Ureter (tissue), 1 donor: ENCODE measurements around the gene IVNS1ABP. TPM values are rescaled to one million over a fixed set of nuclear protein-coding genes. Genes with fewer than 3 reads are reported as not detected.
A peak's percentile ranks its signal among the peaks of the same experiment; 100 is the strongest.
"Not testable (repeated sequence)": the region's sequence is repeated elsewhere in the genome, so short reads cannot be mapped to it uniquely, and the experiment has no call there.

Experiments
- DNase-seq: peaks from one replicate; pipeline ENCODE4 v3.0.0-alpha.2; 2020; ENCODE audit warnings: low spot score
- total RNA-seq: library from RNA; stranded (reverse); gene quantifications from one replicate; pipeline ENCODE4 v1.2.4, GENCODE V29; 2023
- donor health status: DM: yes; HTN: yes; CAD: no.

The IVNS1ABP gene
- total RNA-seq, 1 donor from 2014 or later: 73.6 TPM

- no peak for DNase-seq
Observed at GRCh38 chr1:185328255-185328654, 11.2 kb upstream of the IVNS1ABP start.

- DNase-seq: no peak
Observed at GRCh38 chr1:185325413-185325812, 8.4 kb upstream of the IVNS1ABP start.

GRCh38 chr1:185324118-185324517, 7.1 kb upstream of the IVNS1ABP start:
- DNase-seq: no peak

GRCh38 chr1:185322636-185323035, 5.6 kb upstream of the IVNS1ABP start:
- DNase-seq: no peak

- not testable (repeated sequence) for DNase-seq
Observed at GRCh38 chr1:185321653-185322221, 4.7 kb upstream of the IVNS1ABP start.

GRCh38 chr1:185321104-185321503, 4.1 kb upstream of the IVNS1ABP start:
- not testable (repeated sequence) for DNase-seq

GRCh38 chr1:185319139-185319475, 2.1 kb upstream of the IVNS1ABP start:
- DNase-seq: no peak

GRCh38 chr1:185318431-185319138, 1.5 kb upstream of the IVNS1ABP start:
- no peak for DNase-seq

- peak; percentile 54 for DNase-seq
Observed at GRCh38 chr1:185317886-185318310, 855 bp upstream of the IVNS1ABP start.

- DNase-seq: peak; percentile 95
Observed at GRCh38 chr1:185316163-185317033, 645 bp downstream of the IVNS1ABP start.

- DNase-seq: no peak
Observed at GRCh38 chr1:185315445-185316071, 1.5 kb downstream of the IVNS1ABP start.

- DNase-seq: no peak
Observed at GRCh38 chr1:185314411-185314810, 2.6 kb downstream of the IVNS1ABP start.

GRCh38 chr1:185312361-185313138, 4.5 kb downstream of the IVNS1ABP start:
- no peak for DNase-seq

GRCh38 chr1:185311589-185312225, 5.3 kb downstream of the IVNS1ABP start:
- DNase-seq: no peak

GRCh38 chr1:185309566-185309965, 7.5 kb downstream of the IVNS1ABP start:
- no peak for DNase-seq

- DNase-seq: no peak
Observed at GRCh38 chr1:185308126-185308525, 8.9 kb downstream of the IVNS1ABP start.

GRCh38 chr1:185305419-185305818, 11.6 kb downstream of the IVNS1ABP start:
- DNase-seq: no peak

- no peak for DNase-seq
Observed at GRCh38 chr1:185300152-185300551, 16.9 kb downstream of the IVNS1ABP start.

GRCh38 chr1:185297982-185298381, 19.1 kb downstream of the IVNS1ABP start:
- DNase-seq: no peak

GRCh38 chr1:185295091-185295490, 22.0 kb downstream of the IVNS1ABP start:
- no peak for DNase-seq

- DNase-seq: no peak
Observed at GRCh38 chr1:185293967-185294542, 23.0 kb downstream of the IVNS1ABP start.
